ENCODE data around the gene VSTM2L.
A peak's percentile ranks its signal among the peaks of the same experiment; 100 is the strongest.

The VSTM2L gene

GRCh38 chr20:37927410-37928095 is 24.6 kb downstream of the VSTM2L start:
- H3K9ac ChIP-seq, result no peak overlapping the region
- H3K9me3 ChIP-seq, result no peaks in the 10 kb centered on the region
- H3K4me3 ChIP-seq, result no peak overlapping the region
- no peak overlapping the region for H3K4me2 ChIP-seq
- no peak for TF ChIP-seq Cebpa-rat (IDR thresholded peaks at IDR 0.05)
- H3K4me1 ChIP-seq, result peaks cover 12% of the 10 kb centered on the region
- H4K20me1 ChIP-seq, result no peaks in the 10 kb centered on the region
- H3K27ac ChIP-seq, result no peak overlapping the region
- no peaks in the 10 kb centered on the region for H3K36me3 ChIP-seq
- H3K27me3 ChIP-seq, result no peaks in the 10 kb centered on the region

- Histone ChIP-seq H3K4me3 (no peak overlapping the region), H3K4me1 (peaks cover 12% of the 10 kb centered on the region), H3K27me3 (no peaks in the 10 kb centered on the region), H3K9me3 (no peaks in the 10 kb centered on the region), H3K27ac (no peak overlapping the region), H3K9ac (no peak overlapping the region), H4K20me1 (no peaks in the 10 kb centered on the region), H3K36me3 (no peaks in the 10 kb centered on the region), H3K4me2 (no peak overlapping the region)
- TF ChIP-seq Cebpa-rat (IDR thresholded peaks at IDR 0.05), result no peak
Observed at GRCh38 chr20:37928996-37929682, 26.2 kb downstream of the VSTM2L start.

GRCh38 chr20:37929683-37930014 is 26.7 kb downstream of the VSTM2L start:
- H3K9me3 ChIP-seq, result no peaks in the 10 kb centered on the region
- no peak overlapping the region for H3K9ac ChIP-seq
- H3K4me2 ChIP-seq, result no peak overlapping the region
- H3K27ac ChIP-seq, result no peak overlapping the region
- peaks cover 12% of the 10 kb centered on the region for H3K4me1 ChIP-seq
- TF ChIP-seq Cebpa-rat (IDR thresholded peaks at IDR 0.05), result no peak
- no peak overlapping the region for H3K4me3 ChIP-seq
- H3K36me3 ChIP-seq, result no peaks in the 10 kb centered on the region
- H4K20me1 ChIP-seq, result no peaks in the 10 kb centered on the region
- H3K27me3 ChIP-seq, result no peaks in the 10 kb centered on the region

DNA sequence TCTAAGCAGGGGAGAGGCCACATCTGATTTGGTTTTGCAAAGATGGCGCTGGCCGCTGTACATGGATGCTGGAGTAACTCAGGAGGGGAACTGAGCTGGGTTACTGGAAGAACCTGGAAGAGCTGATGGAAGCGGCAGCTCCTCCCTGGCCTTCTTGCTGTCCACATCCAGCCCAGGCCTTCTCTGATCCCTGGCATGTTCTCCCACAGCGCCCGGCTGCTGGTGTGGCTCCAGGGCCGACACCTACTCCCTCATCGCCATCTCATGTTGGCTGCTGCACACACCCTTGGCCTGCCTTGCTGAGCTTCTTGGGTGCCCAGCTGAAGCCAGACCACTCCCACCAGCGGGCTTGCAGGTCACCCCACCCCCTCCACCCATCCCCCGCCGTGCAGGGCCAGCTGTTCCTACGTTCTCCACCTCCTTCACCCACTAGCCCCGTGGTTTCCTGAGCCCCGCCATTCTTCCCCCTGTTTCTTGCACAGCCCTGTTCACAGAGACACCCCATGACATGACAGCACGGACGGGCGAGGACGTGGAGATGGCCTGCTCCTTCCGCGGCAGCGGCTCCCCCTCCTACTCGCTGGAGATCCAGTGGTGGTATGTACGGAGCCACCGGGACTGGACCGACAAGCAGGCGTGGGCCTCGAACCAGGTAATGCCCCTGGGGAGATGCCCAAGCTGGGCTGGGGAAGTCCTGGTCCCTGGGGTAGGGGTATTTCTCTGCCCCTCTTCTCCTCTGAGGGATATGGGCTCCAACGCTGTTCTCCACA is 28.4 kb downstream of the VSTM2L start:
- H3K4me3 ChIP-seq, result no peak overlapping the region
- H4K20me1 ChIP-seq, result no peaks in the 10 kb centered on the region
- H3K27ac ChIP-seq, result no peak overlapping the region
- no peaks in the 10 kb centered on the region for H3K9me3 ChIP-seq
- H3K36me3 ChIP-seq, result no peaks in the 10 kb centered on the region
- no peak for TF ChIP-seq Cebpa-rat (IDR thresholded peaks at IDR 0.05)
- H3K27me3 ChIP-seq, result no peaks in the 10 kb centered on the region
- H3K4me2 ChIP-seq, result peak overlapping the region; percentile 40
- no peak overlapping the region for H3K9ac ChIP-seq
- H3K4me1 ChIP-seq, result peaks cover 12% of the 10 kb centered on the region

GRCh38 chr20:37932074-37932473 is 29.1 kb downstream of the VSTM2L start:
- Histone ChIP-seq H3K9ac (no peak overlapping the region), H3K27ac (no peak overlapping the region), H4K20me1 (no peaks in the 10 kb centered on the region), H3K4me2 (peak overlapping the region; percentile 40), H3K9me3 (no peaks in the 10 kb centered on the region), H3K27me3 (no peaks in the 10 kb centered on the region), H3K4me3 (no peak overlapping the region), H3K36me3 (no peaks in the 10 kb centered on the region), H3K4me1 (peaks cover 12% of the 10 kb centered on the region)
- TF ChIP-seq Cebpa-rat (IDR thresholded peaks at IDR 0.05), result no peak

GRCh38 chr20:37932919-37933318 is 30.0 kb downstream of the VSTM2L start:
- Histone ChIP-seq H3K4me2 (no peak overlapping the region), H3K9ac (no peak overlapping the region)

DNA sequence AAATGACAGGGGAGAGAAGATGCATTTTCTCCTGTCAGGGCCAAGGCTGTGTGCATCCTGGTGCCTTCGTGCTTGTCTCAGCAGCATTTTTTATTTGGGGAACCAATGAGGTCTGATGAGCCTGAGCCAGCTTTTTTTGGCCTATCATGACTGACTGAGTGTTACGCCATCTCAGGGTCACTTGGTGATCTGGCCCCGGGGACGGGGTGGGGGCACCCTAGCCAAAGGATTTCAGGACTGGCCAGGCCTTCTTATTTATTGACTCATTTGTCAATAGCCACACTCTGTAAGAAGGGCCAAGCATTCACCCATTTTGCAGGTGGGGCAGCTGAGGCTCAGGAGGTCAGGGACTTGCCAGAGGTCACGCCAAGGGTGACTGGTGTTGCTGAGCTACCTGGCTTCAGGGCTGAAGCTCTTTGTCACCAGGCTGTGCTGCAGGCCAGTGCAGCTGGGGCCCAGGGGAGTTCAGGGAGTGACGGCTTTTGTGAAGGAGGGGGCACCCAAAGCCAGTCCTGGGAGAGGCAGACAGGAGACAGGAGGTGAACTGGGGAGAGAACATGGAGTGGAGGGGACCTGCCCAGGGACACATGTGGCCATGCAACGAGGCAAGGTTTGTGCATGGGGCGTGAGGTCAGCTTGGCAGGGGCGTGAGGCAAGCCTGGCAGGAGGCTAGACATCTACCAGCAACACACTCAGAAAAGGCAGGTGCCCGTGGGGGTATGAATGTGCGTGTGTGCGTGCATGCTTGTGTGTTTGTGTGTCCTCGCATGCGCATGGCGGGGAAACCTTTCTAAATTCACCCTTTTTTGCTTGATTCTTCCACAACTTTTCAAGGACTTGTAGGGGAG is 31.1 kb downstream of the VSTM2L start:
- Histone ChIP-seq H3K9me3 (no peaks in the 10 kb centered on the region), H3K4me2 (no peak overlapping the region), H3K9ac (no peak overlapping the region), H3K36me3 (no peaks in the 10 kb centered on the region), H3K27ac (no peak overlapping the region), H3K4me1 (peaks cover 12% of the 10 kb centered on the region), H3K4me3 (no peak overlapping the region), H4K20me1 (no peaks in the 10 kb centered on the region), H3K27me3 (no peaks in the 10 kb centered on the region)
- TF ChIP-seq Cebpa-rat (IDR thresholded peaks at IDR 0.05), result no peak

More at GRCh38 chr20:37932919-37933318, 30.0 kb downstream of the VSTM2L start:
- no peak overlapping the region for H3K27ac ChIP-seq
- H3K4me3 ChIP-seq, result no peak overlapping the region
- peaks cover 12% of the 10 kb centered on the region for H3K4me1 ChIP-seq
- no peaks in the 10 kb centered on the region for H3K27me3 ChIP-seq
- no peaks in the 10 kb centered on the region for H4K20me1 ChIP-seq
- no peaks in the 10 kb centered on the region for H3K36me3 ChIP-seq
- TF ChIP-seq Cebpa-rat (IDR thresholded peaks at IDR 0.05), result no peak
- H3K9me3 ChIP-seq, result no peaks in the 10 kb centered on the region

GRCh38 chr20:37934634-37935375 is 31.9 kb downstream of the VSTM2L start:
- Histone ChIP-seq H3K36me3 (no peaks in the 10 kb centered on the region), H3K27ac (no peak overlapping the region), H3K9me3 (no peaks in the 10 kb centered on the region), H4K20me1 (no peaks in the 10 kb centered on the region), H3K27me3 (no peaks in the 10 kb centered on the region), H3K9ac (no peak overlapping the region), H3K4me1 (peaks cover 12% of the 10 kb centered on the region), H3K4me2 (no peak overlapping the region), H3K4me3 (no peak overlapping the region)
- TF ChIP-seq Cebpa-rat (IDR thresholded peaks at IDR 0.05), result no peak

GRCh38 chr20:37935435-37935834 is 32.5 kb downstream of the VSTM2L start:
- H3K9me3 ChIP-seq, result no peaks in the 10 kb centered on the region
- no peak for TF ChIP-seq Cebpa-rat (IDR thresholded peaks at IDR 0.05)
- H3K27ac ChIP-seq, result no peak overlapping the region
- no peaks in the 10 kb centered on the region for H3K27me3 ChIP-seq
- no peak overlapping the region for H3K9ac ChIP-seq
- H4K20me1 ChIP-seq, result no peaks in the 10 kb centered on the region
- no peak overlapping the region for H3K4me3 ChIP-seq
- peaks cover 12% of the 10 kb centered on the region for H3K4me1 ChIP-seq
- no peak overlapping the region for H3K4me2 ChIP-seq
- no peaks in the 10 kb centered on the region for H3K36me3 ChIP-seq
